B cell (primary cell): Measurements from ENCODE around the gene MRPL1. TPM values are rescaled to one million over a fixed set of nuclear protein-coding genes. Genes with fewer than 3 reads are reported as not detected.

Experiments used
- ATAC-seq: fragments of 200-7000 bp; cut with Tn5 transposase; one replicate; pipeline ENCODE4 v1.10.0; 2021; ENCODE audit warnings: low read depth, mild to moderate bottlenecking, moderate number of reproducible peaks, moderate library complexity
- CTCF ChIA-PET: fragments of 350-600 bp; sonication (Branson Sonifier 250); formaldehyde crosslinking; loops from one replicate; lab custom pipeline; 2021; ENCODE audit warnings: antibody characterized with exemption, inconsistent platforms; lab: Charles Lee
- POLR2A ChIA-PET: fragments of 350-600 bp; sonication (Branson Sonifier 250); formaldehyde crosslinking; loops from one replicate; lab custom pipeline; 2021; ENCODE audit warnings: antibody characterized with exemption; lab: Charles Lee
- DNase-seq: peaks from one replicate; pipeline ENCODE4 v3.0.0; 2013
- H2AFZ ChIP-seq: 2 replicates; pipeline ENCODE4 v1.6.1; 2012; ENCODE audit warnings: mild to moderate bottlenecking, low read depth, low read length; ENCODE audit not compliant: insufficient read depth, poor library complexity, severe bottlenecking
- H3K27ac ChIP-seq, 2 donors: 1 replicate in 1 of 2; 2 replicates in 1 of 2; pipeline ENCODE4 v1.5.1; 2012 to 2013; ENCODE audit warnings: low read length in 2 of 2, mild to moderate bottlenecking in 2 of 2, moderate library complexity in 1 of 2
- H3K27me3 ChIP-seq, 4 experiments: fragments of 200-600 bp in 1 of 4; sonication (generic) in 1 of 4; replicated peaks in 1 of 4; 1 replicate in 2 of 4; 2 replicates in 2 of 4; pipeline versions ENCODE4 v1.6.1 to v1.7.0; 2013 to 2016; ENCODE audit warnings: low read length in 3 of 4, mild to moderate bottlenecking in 2 of 4, mixed read lengths in 1 of 4, moderate library complexity in 1 of 4; ENCODE audit not compliant: insufficient read depth in 4 of 4, control insufficient read depth in 3 of 4; ENCODE audit errors: control extremely low read depth in 1 of 4
- H3K36me3 ChIP-seq, 2 experiments: replicated peaks in 1 of 2; 1 replicate in 1 of 2; 2 replicates in 1 of 2; pipeline versions ENCODE4 v1.6.1 to v1.7.1; 2013; ENCODE audit warnings: low read length in 1 of 2; ENCODE audit not compliant: insufficient read depth in 2 of 2, control insufficient read depth in 1 of 2; ENCODE audit errors: control extremely low read depth in 1 of 2, extremely low read depth in 1 of 2
- H3K4me1 ChIP-seq, 2 donors: fragments of 200-600 bp in 1 of 2; sonication (generic) in 1 of 2; 1 replicate in 1 of 2; 2 replicates in 1 of 2; pipeline versions ENCODE4 v1.5.1 to v1.6.1; 2013 to 2017; ENCODE audit warnings: low read length in 2 of 2; ENCODE audit not compliant: control insufficient read depth in 2 of 2, insufficient read depth in 2 of 2
- H3K4me2 ChIP-seq: replicated peaks from 2 replicates; pipeline ENCODE3; 2012; ENCODE audit warnings: mild to moderate bottlenecking, low read depth, low read length; ENCODE audit not compliant: poor library complexity, severe bottlenecking
- H3K4me3 ChIP-seq, 5 experiments: fragments of 200-600 bp in 1 of 5; sonication (generic) in 1 of 5; 1 replicate in 3 of 5; 2 replicates in 2 of 5; pipeline versions ENCODE4 v1.5.1 to v1.7.0; 2011 to 2016; ENCODE audit warnings: low read length in 4 of 5, mild to moderate bottlenecking in 4 of 5, low read depth in 2 of 5, control low read depth in 1 of 5, moderate library complexity in 1 of 5; ENCODE audit not compliant: insufficient read depth in 1 of 5; ENCODE audit errors: control extremely low read depth in 1 of 5, extremely low read depth in 1 of 5
- H3K79me2 ChIP-seq: fragments of 200-600 bp; sonication (generic); one replicate; pipeline ENCODE4 v1.6.0; 2016; ENCODE audit warnings: low read length; ENCODE audit not compliant: control insufficient read depth, insufficient read depth
- H3K9ac ChIP-seq: fragments of 200-600 bp; sonication (generic); 2 replicates; pipeline ENCODE4 v1.6.1; 2017; ENCODE audit warnings: mild to moderate bottlenecking, low read length, moderate library complexity
- H3K9me3 ChIP-seq, 3 donors: one replicate each; pipeline versions ENCODE4 v1.6.1 to v1.7.1; 2013; ENCODE audit warnings: low read length in 2 of 3; ENCODE audit not compliant: control insufficient read depth in 2 of 3, insufficient read depth in 1 of 3; ENCODE audit errors: control extremely low read depth in 1 of 3
- H4K20me1 ChIP-seq: 2 replicates; pipeline ENCODE4 v1.6.0; 2012; ENCODE audit warnings: mild to moderate bottlenecking, low read length; ENCODE audit not compliant: insufficient read depth, control insufficient read depth, poor library complexity, severe bottlenecking
- H3K27ac Mint-ChIP-seq: one replicate; pipeline ENCODE4 v1.8.0; 2021; ENCODE audit warnings: mixed read lengths
- H3K27me3 Mint-ChIP-seq: one replicate; pipeline ENCODE4 v1.8.0; 2021; ENCODE audit warnings: mixed read lengths
- H3K4me1 Mint-ChIP-seq: one replicate; pipeline ENCODE4 v1.8.0; 2021; ENCODE audit warnings: mixed read lengths
- H3K4me3 Mint-ChIP-seq: one replicate; pipeline ENCODE4 v1.8.0; 2021; ENCODE audit warnings: mixed read lengths
- H3K9me3 Mint-ChIP-seq: one replicate; pipeline ENCODE4 v1.8.0; 2022; ENCODE audit warnings: mixed read lengths; ENCODE audit not compliant: insufficient read depth
- EZH2 ChIP-seq: IDR thresholded peaks from 2 replicates; pipeline ENCODE4 v1.6.1; 2012; ENCODE audit warnings: borderline replicate concordance, low read depth, mild to moderate bottlenecking, moderate library complexity, low read length; ENCODE audit not compliant: insufficient read depth, poor library complexity, severe bottlenecking
- WGBS: methylation state at CpG from one replicate; pipeline ENCODE4 v1.1.5; 2013; ENCODE audit warnings: missing lambda C conversion rate; ENCODE audit not compliant: insufficient coverage; 5-methylcytosine and 5-hydroxymethylcytosine counted together
- intact Hi-C: fragments of 100-400 bp; cut with micrococcal nuclease; formaldehyde crosslinking; loops from one replicate; pipeline ENCODE4 v1.10.0; 2022
- polyA plus RNA-seq: library from polyadenylated mRNA; depleted of rRNA; stranded (reverse); fragments of >200 nt; gene quantifications from 2 replicates; pipeline ENCODE4 v1.2.3, GENCODE V29; 2012
- total RNA-seq, 2 donors: library from RNA; stranded (reverse); fragments of 120-200 nt in 1 of 2; gene quantifications; 1 replicate in 1 of 2; 2 replicates in 1 of 2; pipeline versions ENCODE4 v1.2.3 to v1.2.4, GENCODE V29; 2013 to 2022
- TF ChIP-seq, protein P1 (sequence below): fragments of 200-600 bp; IDR thresholded peaks from one replicate; pipeline ENCODE4 v1.8.0; 2022; ENCODE audit warnings: antibody characterized with exemption, mild to moderate bottlenecking

MRPL1 gene
- total and polyA plus RNA-seq, 2 donors (not counting 1 experiment from before 2014, with no cell fraction given) = 22.3 to 23.3 TPM

DNA sequence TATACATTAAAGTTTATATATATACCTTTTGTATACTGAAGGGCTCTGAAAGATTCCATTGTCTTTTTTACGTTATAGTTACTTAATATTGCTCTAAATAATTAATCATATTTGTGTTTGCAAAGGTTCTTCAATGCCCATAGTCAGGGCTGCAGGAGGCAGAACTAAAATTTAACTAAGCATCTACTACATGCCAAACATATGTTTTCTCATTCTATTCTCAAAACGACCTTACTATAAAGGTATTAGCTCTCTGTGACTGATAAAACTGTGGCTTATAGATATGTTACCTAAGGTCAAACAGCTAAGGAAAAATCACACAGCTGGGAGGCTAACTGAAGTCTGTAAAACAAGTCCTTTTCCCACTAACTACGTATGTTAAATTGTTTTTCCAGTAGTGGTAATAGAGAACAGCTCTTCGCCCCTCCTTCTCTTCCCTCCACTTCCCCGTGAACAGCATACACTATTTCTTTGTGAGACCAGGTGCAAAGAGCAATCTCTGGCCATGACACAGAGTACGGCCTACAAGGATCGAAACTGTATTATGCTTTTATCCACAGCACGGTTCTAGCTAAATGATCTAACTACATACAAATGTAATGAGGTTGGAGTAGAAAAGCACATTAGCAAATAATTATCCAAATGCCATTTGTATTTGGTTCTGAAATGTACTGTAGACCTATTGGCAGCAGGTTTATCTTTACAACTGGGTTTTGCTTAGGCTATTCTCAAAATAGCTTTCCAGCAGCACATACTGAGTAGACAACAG, 45.1 kb upstream of the MRPL1 start:
- ChIA-PET CTCF (interaction anchor here (0.7 to 2.2 kb wide), 10 partner anchors 10 to 94 kb away, joined by 3 to 14 read pairs (median 3); partner anchors contain the start of gene MRPL1), POLR2A (interaction anchor here (0.7 to 6.2 kb wide), 7 partner anchors 8 to 830 kb away, joined by 3 to 142 read pairs (median 4); partner anchors contain the start of gene MRPL1)
- Mint-ChIP-seq H3K27me3 (no peaks in the 10 kb centered on the region), H3K27ac (peak overlapping the region; percentile 97), H3K4me3 (peak overlapping the region; percentile 99), H3K4me1 (peaks cover 69% of the 10 kb centered on the region), H3K9me3 (no peaks in the 10 kb centered on the region)
- Histone ChIP-seq H4K20me1 (peaks cover 37% of the 10 kb centered on the region), H3K9me3 (no peaks in the 10 kb centered on the region), H3K79me2 (peaks cover 65% of the 10 kb centered on the region), H3K4me2 (peak overlapping the region; percentile 87), H3K9ac (peak overlapping the region; percentile 91), H3K4me3 (peak overlapping the region; percentile 80 to 98 (median 90)), H3K27ac (peak overlapping the region; percentile 72 to 99), H3K4me1 (peaks cover 35 to 53% of the 10 kb centered on the region in 2 donors), H3K36me3 (no peaks in the 10 kb centered on the region), H3K27me3 (no peaks in the 10 kb centered on the region), H2AFZ (no peak overlapping the region)
- intact Hi-C loops = loop anchor here (1.0 to 10.0 kb wide), 4 partner anchors 17 to 663 kb away; partner anchors contain the start of gene CCNG2
- ATAC-seq = no peak
- peak; percentile 33 for DNase-seq
- TF ChIP-seq, protein P1, sequence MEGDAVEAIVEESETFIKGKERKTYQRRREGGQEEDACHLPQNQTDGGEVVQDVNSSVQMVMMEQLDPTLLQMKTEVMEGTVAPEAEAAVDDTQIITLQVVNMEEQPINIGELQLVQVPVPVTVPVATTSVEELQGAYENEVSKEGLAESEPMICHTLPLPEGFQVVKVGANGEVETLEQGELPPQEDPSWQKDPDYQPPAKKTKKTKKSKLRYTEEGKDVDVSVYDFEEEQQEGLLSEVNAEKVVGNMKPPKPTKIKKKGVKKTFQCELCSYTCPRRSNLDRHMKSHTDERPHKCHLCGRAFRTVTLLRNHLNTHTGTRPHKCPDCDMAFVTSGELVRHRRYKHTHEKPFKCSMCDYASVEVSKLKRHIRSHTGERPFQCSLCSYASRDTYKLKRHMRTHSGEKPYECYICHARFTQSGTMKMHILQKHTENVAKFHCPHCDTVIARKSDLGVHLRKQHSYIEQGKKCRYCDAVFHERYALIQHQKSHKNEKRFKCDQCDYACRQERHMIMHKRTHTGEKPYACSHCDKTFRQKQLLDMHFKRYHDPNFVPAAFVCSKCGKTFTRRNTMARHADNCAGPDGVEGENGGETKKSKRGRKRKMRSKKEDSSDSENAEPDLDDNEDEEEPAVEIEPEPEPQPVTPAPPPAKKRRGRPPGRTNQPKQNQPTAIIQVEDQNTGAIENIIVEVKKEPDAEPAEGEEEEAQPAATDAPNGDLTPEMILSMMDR = no peak
- no peak for TF ChIP-seq EZH2
- no CpG with 5 or more reads among the region's 8 CpGs for WGBS
